Tongue (tissue), 3 donors: Measurements from ENCODE around the gene CD36. TPM values are rescaled to one million over a fixed set of nuclear protein-coding genes. Genes with fewer than 3 reads are reported as not detected.

Source experiments
- DNase-seq: peaks from one replicate; pipeline ENCODE4 v3.0.0-alpha.2; 2015
- small RNA-seq: library from RNA; depleted of rRNA; stranded (forward); fragments of <200 nt; gene quantifications from one replicate; pipeline ENCODE3, GENCODE V24; 2014; ENCODE audit warnings: low replicate concordance
- total RNA-seq: library from RNA; depleted of rRNA; stranded (reverse); fragments of >200 nt; gene quantifications from one replicate; pipeline ENCODE4 v1.2.3, GENCODE V29; 2014

CD36 gene
- total RNA-seq, 1 donor from 2014 or later = 324 TPM

DNA sequence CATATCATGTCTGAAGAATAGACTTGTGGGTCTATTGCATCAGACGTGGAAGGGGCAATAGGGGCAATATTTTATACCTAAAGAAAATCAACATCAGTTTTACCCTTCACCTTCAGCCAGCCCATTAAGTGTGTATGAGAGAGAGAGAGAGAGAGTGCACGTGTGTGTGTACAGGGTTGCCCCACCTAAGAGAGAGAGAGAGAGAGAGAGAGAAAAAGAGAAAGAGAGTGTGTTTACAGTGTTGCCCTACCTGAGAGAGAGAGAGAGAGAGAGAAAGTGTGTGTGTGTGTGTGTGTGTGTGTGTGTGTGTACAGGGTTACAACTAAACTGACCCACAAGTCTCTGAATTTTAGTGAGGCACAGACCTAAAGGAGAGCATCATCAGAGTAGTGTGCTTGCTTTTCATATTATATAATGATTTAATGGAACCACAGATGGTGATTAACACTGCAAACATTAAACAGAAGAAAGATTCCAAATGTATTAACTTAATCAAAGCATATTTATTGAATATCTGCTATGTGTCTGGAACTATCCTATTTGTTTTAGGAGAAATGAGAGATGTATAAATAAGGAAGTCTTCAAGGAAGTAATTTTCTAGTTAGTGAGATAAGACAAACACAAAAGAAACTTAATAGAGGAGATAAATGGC is 66.8 kb downstream of the CD36 start:
- DNase-seq = no peak

GRCh38 chr7:80707318-80707717 is 68.9 kb downstream of the CD36 start:
- DNase-seq = no peak

- no peak for DNase-seq
Measured at GRCh38 chr7:80708123-80708522, 69.7 kb downstream of the CD36 start.

GRCh38 chr7:80711531-80711930 is 73.1 kb downstream of the CD36 start:
- peak; percentile 12 for DNase-seq

DNA sequence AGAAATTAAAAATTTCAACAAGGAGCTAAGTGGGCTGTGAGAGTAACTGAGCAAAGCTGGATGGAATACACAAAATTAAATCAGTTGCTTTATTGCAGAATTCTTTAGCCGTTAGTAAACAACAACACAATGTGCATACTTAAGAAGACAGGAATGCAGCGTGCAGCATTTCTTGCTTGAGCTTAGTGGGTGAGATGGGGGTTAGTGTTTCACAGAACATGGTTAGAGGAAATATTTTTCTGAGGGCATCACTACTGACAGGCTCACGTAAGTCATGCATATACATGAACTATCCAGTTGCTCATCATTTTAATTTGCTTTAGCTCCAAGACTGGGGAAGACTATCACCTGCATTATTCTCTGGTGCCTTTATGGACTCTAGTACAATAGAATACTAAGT is 80.8 kb downstream of the CD36 start:
- no peak for DNase-seq

DNA sequence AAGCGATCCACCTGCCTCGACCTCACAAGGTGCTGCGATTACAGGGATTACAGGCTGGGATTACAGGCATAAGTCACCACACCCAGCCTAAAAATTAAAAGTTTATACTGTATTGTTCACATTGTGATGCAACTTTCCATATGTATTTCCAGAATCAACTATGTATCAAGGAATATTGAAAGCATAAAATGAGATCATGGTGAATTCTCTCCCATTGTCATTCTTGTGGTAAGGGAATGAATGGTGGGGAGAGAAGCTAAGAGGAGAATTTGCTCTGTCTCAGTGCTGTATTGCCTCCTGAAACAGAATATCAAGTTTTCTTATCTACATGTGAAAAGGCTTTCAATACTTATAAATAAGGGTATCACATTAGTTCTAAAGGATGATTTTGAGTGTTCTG is 81.7 kb downstream of the CD36 start:
- DNase-seq = no peak

DNA sequence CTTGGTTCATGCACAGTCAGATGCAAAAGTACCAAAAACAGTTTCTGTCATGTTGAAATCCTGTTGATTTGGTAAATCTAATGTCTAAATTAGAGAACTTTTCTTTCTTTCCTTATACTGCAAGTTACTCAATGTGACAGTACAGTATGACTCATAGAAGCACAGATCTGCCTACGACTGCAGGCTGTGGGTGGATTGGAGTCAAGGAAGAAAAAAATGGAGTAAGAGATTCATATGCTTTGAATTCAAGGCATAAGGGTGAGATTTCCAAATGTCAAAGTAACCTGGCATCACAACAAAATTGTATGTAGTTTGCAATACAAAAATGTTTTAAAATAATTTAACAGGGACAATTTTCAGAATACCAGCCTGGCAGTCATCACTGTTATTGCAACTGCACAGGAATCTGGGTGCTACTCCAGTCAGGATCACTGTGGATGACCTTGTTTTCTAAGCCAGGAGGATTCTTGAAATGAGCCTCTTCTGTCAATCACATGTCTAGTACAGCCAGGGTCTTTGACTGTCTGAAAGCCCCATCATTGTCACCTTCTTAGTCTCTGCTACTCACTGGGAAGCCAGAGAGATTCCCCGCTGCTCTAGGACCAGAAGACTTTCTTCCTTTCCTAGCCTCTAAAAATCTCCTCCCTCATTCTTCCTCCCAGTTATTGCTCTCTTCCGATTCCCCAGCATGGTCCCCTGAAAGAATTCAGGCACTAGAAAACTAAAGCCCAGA is 83.6 kb downstream of the CD36 start:
- no peak for DNase-seq

- no peak for DNase-seq
Measured at GRCh38 chr7:80722616-80723195, 84.3 kb downstream of the CD36 start.

- DNase-seq = peak; percentile 84
Measured at GRCh38 chr7:80724249-80724871, 85.9 kb downstream of the CD36 start.

DNA sequence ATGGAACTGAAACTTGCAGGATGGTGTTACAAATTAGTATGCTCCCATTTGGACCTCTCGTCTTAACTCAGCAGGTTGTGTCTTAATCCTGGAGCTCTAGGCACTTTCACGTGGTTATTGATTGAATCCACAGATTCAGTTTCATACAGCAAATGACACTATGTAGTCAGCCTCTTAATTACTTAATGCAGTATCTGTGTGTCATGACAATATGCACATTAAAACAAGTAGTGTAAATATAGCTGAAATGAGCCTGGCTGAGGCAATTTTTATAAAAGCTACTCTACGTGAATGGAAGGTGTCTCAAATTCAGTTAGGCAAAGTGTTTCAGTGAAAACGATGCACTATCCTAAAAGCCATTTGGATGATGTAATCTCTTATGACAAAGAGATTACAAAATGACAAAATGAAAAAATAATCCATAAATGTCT is 86.8 kb downstream of the CD36 start:
- DNase-seq = no peak

Small RNAs within 50 kb of the gene (small RNA-seq; reads per million reads assigned to genes)
- gene AC073850.1 = not detected

Other genes starting within 250 kb of the CD36 start
- 4.0 TPM for gene GNAT3, start 126.6 kb upstream of the CD36 start, total RNA-seq